ENCODE measurements around the gene PRX. TPM values are rescaled to one million over a fixed set of nuclear protein-coding genes. Genes with fewer than 3 reads are reported as not detected.
A peak's percentile ranks its signal among the peaks of the same experiment; 100 is the strongest.

Gene PRX
- total and polyA plus RNA-seq, 9 of the 15 experiments (the other 6 are each of a cell fraction or from before 2014, with no cell fraction given): 0.65 to 3.5 (median 1.7) TPM; not detected in 2

DNA sequence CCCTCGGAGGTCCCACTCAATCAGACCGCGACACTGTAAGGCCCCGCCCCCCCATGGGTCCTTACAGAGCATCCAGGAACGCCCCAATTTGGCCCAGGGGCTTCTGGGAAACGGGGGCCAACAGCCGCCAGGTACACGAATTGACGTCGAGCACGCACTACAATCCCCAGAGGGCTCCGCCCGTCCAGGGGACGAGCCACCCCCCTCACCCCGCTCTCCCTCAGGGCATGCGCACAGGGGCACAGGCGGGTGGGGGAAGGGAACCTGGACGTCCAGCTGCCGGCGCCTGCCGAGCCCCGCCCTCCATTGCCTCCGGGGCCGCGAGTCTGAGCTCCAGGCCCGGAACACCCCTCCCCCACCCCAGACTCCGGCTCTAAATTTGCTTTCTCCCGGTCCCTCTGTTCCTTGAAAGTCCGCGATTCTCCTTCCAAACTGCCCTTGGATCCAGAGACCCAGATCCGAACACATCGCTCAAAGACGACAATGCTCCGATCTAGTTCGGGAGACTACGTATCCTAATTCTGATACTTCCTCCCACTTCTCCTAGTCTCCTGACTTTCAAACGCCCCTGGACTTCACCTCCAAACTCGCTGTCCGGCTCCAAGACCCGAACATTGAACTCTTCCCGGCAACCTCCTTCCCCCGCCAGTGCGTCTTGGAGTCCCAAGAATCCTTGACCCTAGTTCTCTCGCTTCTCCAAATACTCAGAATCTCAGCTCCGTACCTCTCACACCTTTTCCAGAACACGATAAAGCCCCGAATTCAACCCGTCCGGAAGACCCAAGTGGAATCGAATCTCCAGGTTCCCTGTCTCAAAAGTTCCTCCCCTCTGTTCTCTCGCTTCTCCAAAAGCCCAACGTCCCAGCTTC lies 30.2 kb upstream of the PRX start (continued):
- TF ChIP-seq E2F5 (CRISPR knock-in tag; IDR thresholded peaks at IDR 0.05): no peak
- TF ChIP-seq HDAC6 (IDR thresholded peaks at IDR 0.05; ENCODE audit: low read depth, low read length): no peak
- no peak for TF ChIP-seq SRSF7 (optimal IDR thresholded peaks at IDR 0.05; ENCODE audit: low read depth, low read length)
- TF ChIP-seq, protein P1, sequence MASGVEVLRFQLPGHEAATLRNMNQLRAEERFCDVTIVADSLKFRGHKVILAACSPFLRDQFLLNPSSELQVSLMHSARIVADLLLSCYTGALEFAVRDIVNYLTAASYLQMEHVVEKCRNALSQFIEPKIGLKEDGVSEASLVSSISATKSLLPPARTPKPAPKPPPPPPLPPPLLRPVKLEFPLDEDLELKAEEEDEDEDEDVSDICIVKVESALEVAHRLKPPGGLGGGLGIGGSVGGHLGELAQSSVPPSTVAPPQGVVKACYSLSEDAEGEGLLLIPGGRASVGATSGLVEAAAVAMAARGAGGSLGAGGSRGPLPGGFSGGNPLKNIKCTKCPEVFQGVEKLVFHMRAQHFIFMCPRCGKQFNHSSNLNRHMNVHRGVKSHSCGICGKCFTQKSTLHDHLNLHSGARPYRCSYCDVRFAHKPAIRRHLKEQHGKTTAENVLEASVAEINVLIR (CRISPR knock-in tag; IDR thresholded peaks at IDR 0.05): peak; percentile 69
- TF ChIP-seq, protein P2, sequence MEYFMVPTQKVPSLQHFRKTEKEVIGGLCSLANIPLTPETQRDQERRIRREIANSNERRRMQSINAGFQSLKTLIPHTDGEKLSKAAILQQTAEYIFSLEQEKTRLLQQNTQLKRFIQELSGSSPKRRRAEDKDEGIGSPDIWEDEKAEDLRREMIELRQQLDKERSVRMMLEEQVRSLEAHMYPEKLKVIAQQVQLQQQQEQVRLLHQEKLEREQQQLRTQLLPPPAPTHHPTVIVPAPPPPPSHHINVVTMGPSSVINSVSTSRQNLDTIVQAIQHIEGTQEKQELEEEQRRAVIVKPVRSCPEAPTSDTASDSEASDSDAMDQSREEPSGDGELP (CRISPR knock-in tag; IDR thresholded peaks at IDR 0.05; ENCODE audit: borderline replicate concordance): peak; percentile 99
- TF ChIP-seq SAP30 (IDR thresholded peaks at IDR 0.05; ENCODE audit: borderline replicate concordance, insufficient read depth, low read depth, low read length, poor library complexity, severe bottlenecking): peak; percentile 65
- TF ChIP-seq, protein P3, sequence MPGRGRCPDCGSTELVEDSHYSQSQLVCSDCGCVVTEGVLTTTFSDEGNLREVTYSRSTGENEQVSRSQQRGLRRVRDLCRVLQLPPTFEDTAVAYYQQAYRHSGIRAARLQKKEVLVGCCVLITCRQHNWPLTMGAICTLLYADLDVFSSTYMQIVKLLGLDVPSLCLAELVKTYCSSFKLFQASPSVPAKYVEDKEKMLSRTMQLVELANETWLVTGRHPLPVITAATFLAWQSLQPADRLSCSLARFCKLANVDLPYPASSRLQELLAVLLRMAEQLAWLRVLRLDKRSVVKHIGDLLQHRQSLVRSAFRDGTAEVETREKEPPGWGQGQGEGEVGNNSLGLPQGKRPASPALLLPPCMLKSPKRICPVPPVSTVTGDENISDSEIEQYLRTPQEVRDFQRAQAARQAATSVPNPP (IDR thresholded peaks at IDR 0.05; ENCODE audit: borderline replicate concordance, insufficient read depth, insufficient read length): no peak
- TF ChIP-seq ZNF609 (CRISPR knock-in tag; IDR thresholded peaks at IDR 0.05; ENCODE audit: borderline replicate concordance): peak; percentile 2; the same call in 1 of the 2 replicates
- no peak for TF ChIP-seq ZNF23 (CRISPR knock-in tag; IDR thresholded peaks at IDR 0.05)
- no peak for TF ChIP-seq IRF2 (CRISPR knock-in tag; IDR thresholded peaks at IDR 0.05)
- no peak for TF ChIP-seq PHF8 (IDR thresholded peaks at IDR 0.05; ENCODE audit: borderline replicate concordance, low read length)
- no peak for TF ChIP-seq CBX3 (IDR thresholded peaks at IDR 0.05; ENCODE audit: borderline replicate concordance in 1 of 2, low read length in 2 of 2)
- no peak for TF ChIP-seq ZNF586 (CRISPR knock-in tag; conservative IDR thresholded peaks at IDR 0.05)
- peak; percentile 90 for TF ChIP-seq CXXC5 (CRISPR knock-in tag; IDR thresholded peaks at IDR 0.05)
- TF ChIP-seq ZNF444 (CRISPR knock-in tag; IDR thresholded peaks at IDR 0.05): no peak
- TF ChIP-seq PTBP1 (IDR thresholded peaks at IDR 0.05; ENCODE audit: low read depth, low read length): no peak
- TF ChIP-seq ZNF121 (CRISPR knock-in tag; conservative IDR thresholded peaks at IDR 0.05): no peak
